ENCODE results near the gene NRDE2. TPM values are rescaled to one million over a fixed set of nuclear protein-coding genes. Genes with fewer than 3 reads are reported as not detected.
"Not testable (repeated sequence)": the region's sequence is repeated elsewhere in the genome, so short reads cannot be mapped to it uniquely, and the experiment has no call there.

NRDE2 gene
- total RNA-seq, 1 experiment from 2014 or later: 12.1 TPM

DNA sequence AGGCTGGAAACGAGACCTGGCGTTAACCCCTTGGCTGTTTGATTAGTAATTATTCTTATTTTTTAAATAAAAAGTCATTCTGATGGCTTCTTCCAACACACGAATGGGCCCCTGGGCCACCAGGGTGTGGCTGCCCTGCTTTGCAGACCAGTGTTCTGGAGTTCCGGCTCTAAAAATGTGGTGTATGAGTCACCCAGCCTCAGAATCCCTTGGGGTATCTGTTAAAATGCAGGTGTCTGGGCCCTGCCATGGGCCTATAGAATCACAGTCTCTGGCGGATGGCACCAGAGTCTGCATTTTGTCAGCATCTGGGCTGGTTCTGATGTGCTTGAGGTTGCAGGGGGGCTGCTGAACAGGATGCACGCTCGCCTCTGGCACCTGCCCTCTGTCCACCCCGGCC is 77.9 kb downstream of the NRDE2 start (continued):
- TF ChIP-seq ELF4 (CRISPR knock-in tag; IDR thresholded peaks at IDR 0.05; ENCODE audit: low read depth) (no peak), MXD4 (CRISPR knock-in tag; IDR thresholded peaks at IDR 0.05; ENCODE audit: borderline replicate concordance) (no peak)

DNA sequence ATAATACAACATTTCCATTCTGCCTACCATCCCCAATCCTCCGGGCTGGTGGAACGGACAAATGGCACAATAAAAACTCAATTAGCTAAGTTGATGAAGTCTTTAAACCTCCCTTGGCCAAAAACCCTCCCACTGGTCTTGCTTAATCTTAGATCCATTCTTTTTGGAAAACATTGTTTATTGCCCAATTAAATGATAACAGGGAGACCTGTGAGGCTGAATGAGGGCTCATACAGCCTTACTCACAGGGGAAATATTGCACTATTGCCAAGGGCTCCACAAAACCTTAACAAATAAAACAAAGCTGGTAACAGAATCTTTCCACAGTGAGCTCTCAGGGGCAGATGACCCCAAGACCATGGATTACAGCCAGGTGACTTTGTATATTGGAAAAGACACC is 83.1 kb downstream of the NRDE2 start:
- DNase-seq (ENCODE audit: low spot score): no peak
- CTCF ChIA-PET: interaction anchor here (0.6 kb wide), 1 partner anchor 23 kb away, joined by 3 read pairs; no protein-coding TSS in a partner anchor
- no peak overlapping the region for H3K27ac Mint-ChIP-seq
- no peaks in the 10 kb centered on the region for H3K36me3 Mint-ChIP-seq
- H3K27me3 Mint-ChIP-seq (ENCODE audit: low read depth): peaks cover 57% of the 10 kb centered on the region
- no peaks in the 10 kb centered on the region for H3K4me1 Mint-ChIP-seq
- H3K4me3 Mint-ChIP-seq: no peak overlapping the region
- ATAC-seq: no peak
- POLR2A ChIA-PET: no interaction called here
- peaks cover 13% of the 10 kb centered on the region for H3K9me3 Mint-ChIP-seq
- TF ChIP-seq ZNF423 (CRISPR knock-in tag; IDR thresholded peaks at IDR 0.05): no peak
- no peak for TF ChIP-seq RELA (CRISPR knock-in tag; IDR thresholded peaks at IDR 0.05; ENCODE audit: borderline replicate concordance)
- no peak for TF ChIP-seq JUN (CRISPR knock-in tag; IDR thresholded peaks at IDR 0.05)
- TF ChIP-seq ZNF219 (CRISPR knock-in tag; IDR thresholded peaks at IDR 0.05; ENCODE audit: borderline replicate concordance): no peak
- TF ChIP-seq NFE2L1 (CRISPR knock-in tag; IDR thresholded peaks at IDR 0.05): no peak
- TF ChIP-seq NFATC4 (CRISPR knock-in tag; IDR thresholded peaks at IDR 0.05): no peak
- TF ChIP-seq HMGXB4 (CRISPR knock-in tag; IDR thresholded peaks at IDR 0.05): no peak
- TF ChIP-seq NR2C2 (CRISPR knock-in tag; IDR thresholded peaks at IDR 0.05): no peak
- no peak for TF ChIP-seq E2F1 (CRISPR knock-in tag; IDR thresholded peaks at IDR 0.05)
- TF ChIP-seq TEAD1 (CRISPR knock-in tag; IDR thresholded peaks at IDR 0.05): no peak
- TF ChIP-seq, protein P1, sequence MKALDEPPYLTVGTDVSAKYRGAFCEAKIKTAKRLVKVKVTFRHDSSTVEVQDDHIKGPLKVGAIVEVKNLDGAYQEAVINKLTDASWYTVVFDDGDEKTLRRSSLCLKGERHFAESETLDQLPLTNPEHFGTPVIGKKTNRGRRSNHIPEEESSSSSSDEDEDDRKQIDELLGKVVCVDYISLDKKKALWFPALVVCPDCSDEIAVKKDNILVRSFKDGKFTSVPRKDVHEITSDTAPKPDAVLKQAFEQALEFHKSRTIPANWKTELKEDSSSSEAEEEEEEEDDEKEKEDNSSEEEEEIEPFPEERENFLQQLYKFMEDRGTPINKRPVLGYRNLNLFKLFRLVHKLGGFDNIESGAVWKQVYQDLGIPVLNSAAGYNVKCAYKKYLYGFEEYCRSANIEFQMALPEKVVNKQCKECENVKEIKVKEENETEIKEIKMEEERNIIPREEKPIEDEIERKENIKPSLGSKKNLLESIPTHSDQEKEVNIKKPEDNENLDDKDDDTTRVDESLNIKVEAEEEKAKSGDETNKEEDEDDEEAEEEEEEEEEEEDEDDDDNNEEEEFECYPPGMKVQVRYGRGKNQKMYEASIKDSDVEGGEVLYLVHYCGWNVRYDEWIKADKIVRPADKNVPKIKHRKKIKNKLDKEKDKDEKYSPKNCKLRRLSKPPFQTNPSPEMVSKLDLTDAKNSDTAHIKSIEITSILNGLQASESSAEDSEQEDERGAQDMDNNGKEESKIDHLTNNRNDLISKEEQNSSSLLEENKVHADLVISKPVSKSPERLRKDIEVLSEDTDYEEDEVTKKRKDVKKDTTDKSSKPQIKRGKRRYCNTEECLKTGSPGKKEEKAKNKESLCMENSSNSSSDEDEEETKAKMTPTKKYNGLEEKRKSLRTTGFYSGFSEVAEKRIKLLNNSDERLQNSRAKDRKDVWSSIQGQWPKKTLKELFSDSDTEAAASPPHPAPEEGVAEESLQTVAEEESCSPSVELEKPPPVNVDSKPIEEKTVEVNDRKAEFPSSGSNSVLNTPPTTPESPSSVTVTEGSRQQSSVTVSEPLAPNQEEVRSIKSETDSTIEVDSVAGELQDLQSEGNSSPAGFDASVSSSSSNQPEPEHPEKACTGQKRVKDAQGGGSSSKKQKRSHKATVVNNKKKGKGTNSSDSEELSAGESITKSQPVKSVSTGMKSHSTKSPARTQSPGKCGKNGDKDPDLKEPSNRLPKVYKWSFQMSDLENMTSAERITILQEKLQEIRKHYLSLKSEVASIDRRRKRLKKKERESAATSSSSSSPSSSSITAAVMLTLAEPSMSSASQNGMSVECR (CRISPR knock-in tag; IDR thresholded peaks at IDR 0.05; ENCODE audit: borderline replicate concordance): no peak
- TF ChIP-seq E2F5 (CRISPR knock-in tag; IDR thresholded peaks at IDR 0.05): no peak
- no peak for TF ChIP-seq KAT7 (CRISPR knock-in tag; IDR thresholded peaks at IDR 0.05; ENCODE audit: borderline replicate concordance)
- TF ChIP-seq, protein P2, sequence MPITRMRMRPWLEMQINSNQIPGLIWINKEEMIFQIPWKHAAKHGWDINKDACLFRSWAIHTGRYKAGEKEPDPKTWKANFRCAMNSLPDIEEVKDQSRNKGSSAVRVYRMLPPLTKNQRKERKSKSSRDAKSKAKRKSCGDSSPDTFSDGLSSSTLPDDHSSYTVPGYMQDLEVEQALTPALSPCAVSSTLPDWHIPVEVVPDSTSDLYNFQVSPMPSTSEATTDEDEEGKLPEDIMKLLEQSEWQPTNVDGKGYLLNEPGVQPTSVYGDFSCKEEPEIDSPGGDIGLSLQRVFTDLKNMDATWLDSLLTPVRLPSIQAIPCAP (CRISPR knock-in tag; IDR thresholded peaks at IDR 0.05): no peak

GRCh38 chr14:90247441-90247840 is 84.3 kb downstream of the NRDE2 start:
- ATAC-seq; H3K27ac Mint-ChIP-seq; H3K4me3 Mint-ChIP-seq; H3K36me3 Mint-ChIP-seq; CTCF ChIA-PET; H3K4me1 Mint-ChIP-seq; POLR2A ChIA-PET; DNase-seq (ENCODE audit: low spot score): not testable (repeated sequence)
- peaks cover 50% of the 10 kb centered on the region for H3K27me3 Mint-ChIP-seq (ENCODE audit: low read depth)
- H3K9me3 Mint-ChIP-seq: peaks cover 13% of the 10 kb centered on the region
